HepG2 (cell line): Measurements from ENCODE around the gene PDCD10. TPM values are rescaled to one million over a fixed set of nuclear protein-coding genes. Genes with fewer than 3 reads are reported as not detected.

Experiments used
- AGO1 ChIP-seq: fragments of 200-400 bp; formaldehyde crosslinking; IDR thresholded peaks from 2 replicates; pipeline ENCODE4 v1.6.1; 2017; ENCODE audit warnings: mild to moderate bottlenecking, low read depth, low read length, moderate library complexity; ENCODE audit not compliant: poor library complexity, severe bottlenecking
- AGO2 ChIP-seq: fragments of 200-400 bp; formaldehyde crosslinking; optimal IDR thresholded peaks from 2 replicates; pipeline ENCODE3; 2017; ENCODE audit warnings: mild to moderate bottlenecking, low read depth, low read length, moderate library complexity
- CEBPG ChIP-seq: IDR thresholded peaks from 2 replicates; pipeline ENCODE4 v1.6.1; 2016
- E2F2 ChIP-seq: sonication (generic); formaldehyde crosslinking; IDR thresholded peaks from 2 replicates; pipeline ENCODE4 v1.4.0; 2020; ENCODE audit warnings: missing genetic modification reagents, borderline replicate concordance
- GFI1 ChIP-seq: sonication (generic); formaldehyde crosslinking; IDR thresholded peaks from 2 replicates; pipeline ENCODE4 v1.5.0; 2020; ENCODE audit warnings: missing genetic modification reagents, mild to moderate bottlenecking, borderline replicate concordance
- HDAC1 ChIP-seq: sonication (generic); formaldehyde crosslinking; IDR thresholded peaks from 2 replicates; pipeline ENCODE4 v1.5.1; 2020; ENCODE audit warnings: mild to moderate bottlenecking, missing genetic modification reagents
- NFKB2 ChIP-seq: sonication (generic); formaldehyde crosslinking; IDR thresholded peaks from 2 replicates; pipeline ENCODE4 v1.4.0; 2020; ENCODE audit warnings: missing genetic modification reagents, borderline replicate concordance
- NFRKB ChIP-seq: fragments of 450-650 bp; IDR thresholded peaks from 2 replicates; pipeline ENCODE4 v1.6.1; 2017
- RBM39 ChIP-seq: fragments of 200-400 bp; formaldehyde crosslinking; IDR thresholded peaks from one replicate; pipeline ENCODE4 v1.6.1; 2018; ENCODE audit warnings: antibody characterized with exemption, mild to moderate bottlenecking, low read depth, low read length; ENCODE audit not compliant: poor library complexity, severe bottlenecking
- RORA ChIP-seq: sonication (generic); formaldehyde crosslinking; IDR thresholded peaks from 2 replicates; pipeline ENCODE4 v1.5.0; 2020; ENCODE audit warnings: mild to moderate bottlenecking, missing genetic modification reagents, moderate library complexity
- SAP130 ChIP-seq: IDR thresholded peaks from 2 replicates; pipeline ENCODE4 v1.6.1; 2016; ENCODE audit warnings: low read depth
- SMARCE1 ChIP-seq: fragments of 450-650 bp; IDR thresholded peaks from 2 replicates; pipeline ENCODE4 v1.6.1; 2017; ENCODE audit warnings: borderline replicate concordance
- SNAI1 ChIP-seq: sonication (generic); formaldehyde crosslinking; IDR thresholded peaks from 2 replicates; pipeline ENCODE4 v1.5.0; 2020; ENCODE audit warnings: mild to moderate bottlenecking, missing genetic modification reagents, borderline replicate concordance
- SNRNP70 ChIP-seq: fragments of 200-400 bp; formaldehyde crosslinking; IDR thresholded peaks from 2 replicates; pipeline ENCODE4 v1.6.1; 2017; ENCODE audit warnings: mild to moderate bottlenecking, low read depth, low read length, moderate library complexity
- THAP11 ChIP-seq: IDR thresholded peaks from 2 replicates; pipeline ENCODE4 v1.6.1; 2016; ENCODE audit warnings: missing biosample characterization, missing genetic modification reagents
- XRCC5 ChIP-seq: fragments of 200-400 bp; formaldehyde crosslinking; optimal IDR thresholded peaks from 2 replicates; pipeline ENCODE3; 2017; ENCODE audit warnings: mild to moderate bottlenecking, low read length
- YY1 ChIP-seq: IDR thresholded peaks from 2 replicates; pipeline ENCODE4 v1.6.1; 2011; ENCODE audit warnings: low read length, low read depth, moderate library complexity, mild to moderate bottlenecking; ENCODE audit not compliant: insufficient read depth, insufficient replicate concordance
- ZBTB8A ChIP-seq: sonication (generic); formaldehyde crosslinking; IDR thresholded peaks from 2 replicates; pipeline ENCODE4 v1.4.0; 2020; ENCODE audit warnings: mild to moderate bottlenecking, low read depth, missing genetic modification reagents, borderline replicate concordance
- ZFAT ChIP-seq: sonication (generic); formaldehyde crosslinking; conservative IDR thresholded peaks from 2 replicates; pipeline ENCODE4 v1.8.1; 2023; ENCODE audit warnings: missing genetic modification reagents, inconsistent platforms
- ZMYM3 ChIP-seq: sonication (generic); formaldehyde crosslinking; IDR thresholded peaks from 2 replicates; pipeline ENCODE4 v1.5.1; 2020; ENCODE audit warnings: mild to moderate bottlenecking, missing genetic modification reagents
- ZNF232 ChIP-seq: sonication (generic); formaldehyde crosslinking; IDR thresholded peaks from 2 replicates; pipeline ENCODE4 v1.4.0; 2020; ENCODE audit warnings: missing genetic modification reagents, borderline replicate concordance
- ZNF564 ChIP-seq: sonication (generic); formaldehyde crosslinking; IDR thresholded peaks from 2 replicates; pipeline ENCODE4 v1.8.1; 2023; ENCODE audit warnings: mild to moderate bottlenecking, missing genetic modification reagents
- ZNF605 ChIP-seq: sonication (generic); formaldehyde crosslinking; IDR thresholded peaks from 2 replicates; pipeline ENCODE4 v1.8.0; 2022; ENCODE audit warnings: mild to moderate bottlenecking, missing genetic modification reagents
- ZNF780A ChIP-seq: sonication (generic); formaldehyde crosslinking; IDR thresholded peaks from 2 replicates; pipeline ENCODE4 v1.8.0; 2022; ENCODE audit warnings: mild to moderate bottlenecking, missing genetic modification reagents, moderate library complexity
- polyA plus RNA-seq, 8 experiments: library from polyadenylated mRNA; depleted of rRNA in 3 of 8; stranded (reverse) in 7 of 8; unstranded in 1 of 8; fragments of >200 nt; fragmentation: Illumina TruSeq in 4 of 8; extraction: Trizol in 4 of 8; gene quantifications; 2 replicates each; pipeline versions ENCODE4 v1.2.1 to v1.2.3, GENCODE V29; 2011 to 2016; ENCODE audit warnings: low read depth in 4 of 8, missing spikeins in 1 of 8, mixed read lengths in 1 of 8; ENCODE audit not compliant: insufficient read depth in 1 of 8
- total RNA-seq, 5 experiments: library from RNA; depleted of rRNA; stranded (reverse); fragments of >200 nt; fragmentation: Illumina TruSeq; extraction: Trizol; gene quantifications; 2 replicates each; pipeline ENCODE4 v1.2.3, GENCODE V29; 2016; ENCODE audit warnings: low read depth in 1 of 5
- TF ChIP-seq, protein P1 (sequence below): sonication (generic); formaldehyde crosslinking; IDR thresholded peaks from 2 replicates; pipeline ENCODE4 v1.5.0; 2020; ENCODE audit warnings: missing genetic modification reagents

Gene PDCD10
- total and polyA plus RNA-seq, 2 of the 13 experiments (the other 11 are each of a cell fraction or from before 2014, with no cell fraction given), result 48.5 to 53.9 TPM

DNA sequence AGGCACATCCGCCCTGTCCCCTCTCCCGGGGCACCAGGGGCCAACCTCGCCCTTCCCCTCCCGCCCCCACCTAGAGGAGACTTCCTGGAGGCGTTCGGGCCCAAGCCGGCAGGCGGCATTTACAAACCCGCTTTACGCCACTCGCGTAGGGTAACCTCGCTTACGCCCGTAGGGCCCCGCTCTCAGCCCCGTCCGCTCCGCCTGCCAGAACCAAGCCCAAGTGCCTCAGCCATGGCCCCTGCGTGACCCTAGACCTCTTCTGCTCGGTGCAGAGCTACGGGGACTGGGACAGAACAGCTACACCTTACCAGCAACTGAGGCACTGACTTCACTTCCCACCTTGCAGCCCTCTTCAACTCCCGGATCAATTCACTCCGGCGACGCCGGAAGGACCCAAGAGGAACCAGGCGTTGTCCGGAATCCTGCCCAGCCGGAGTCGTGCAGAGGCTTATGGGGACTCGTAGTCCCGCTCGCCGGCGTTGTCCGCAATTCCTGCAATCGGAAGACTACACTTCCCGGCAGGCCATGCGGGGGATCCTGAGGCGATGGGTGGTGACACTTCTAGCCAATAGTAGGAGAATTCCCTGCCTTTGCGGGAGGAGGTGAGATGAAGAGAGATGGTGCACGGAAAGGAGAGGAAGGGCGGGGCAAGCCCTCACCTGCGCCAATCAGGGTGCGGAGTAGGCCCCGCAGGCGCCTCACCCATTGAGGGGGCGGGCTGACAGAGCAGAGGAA, at the start of gene PDCD10 (continued):
- TF ChIP-seq E2F2 (no peak; the same call in 1 of the 2 replicates), SNRNP70 (no peak), ZNF605 (CRISPR knock-in tag) (peak; percentile 87; the same call in 1 of the 2 replicates), SAP130 (CRISPR knock-in tag) (peak; percentile 82), ZNF780A (CRISPR knock-in tag) (peak; percentile 55; the same call in 1 of the 2 replicates), AGO2 (peak; percentile 39), HDAC1 (CRISPR knock-in tag) (0 out of 2 replicates have a peak, but pooled peaks have one; percentile 57), ZNF564 (CRISPR knock-in tag) (no peak), ZMYM3 (CRISPR knock-in tag) (0 out of 2 replicates have a peak, but pooled peaks have one; percentile 18), ZBTB8A (CRISPR knock-in tag) (no peak), AGO1 (peak; percentile 92), SMARCE1 (no peak), NFRKB (no peak), ZNF232 (CRISPR knock-in tag) (peak; percentile 46; the same call in 1 of the 2 replicates), RORA (CRISPR knock-in tag) (no peak), CEBPG (CRISPR knock-in tag) (no peak; the same call in 1 of the 2 replicates), THAP11 (peak; percentile 98), ZFAT (CRISPR knock-in tag) (no peak), SNAI1 (CRISPR knock-in tag) (no peak), YY1 (peak; percentile 11), NFKB2 (CRISPR knock-in tag) (peak; percentile 71; the same call in 1 of the 2 replicates), GFI1 (CRISPR knock-in tag) (no peak), XRCC5 (peak; percentile 65), RBM39 (no peak)
- TF ChIP-seq, protein P1, sequence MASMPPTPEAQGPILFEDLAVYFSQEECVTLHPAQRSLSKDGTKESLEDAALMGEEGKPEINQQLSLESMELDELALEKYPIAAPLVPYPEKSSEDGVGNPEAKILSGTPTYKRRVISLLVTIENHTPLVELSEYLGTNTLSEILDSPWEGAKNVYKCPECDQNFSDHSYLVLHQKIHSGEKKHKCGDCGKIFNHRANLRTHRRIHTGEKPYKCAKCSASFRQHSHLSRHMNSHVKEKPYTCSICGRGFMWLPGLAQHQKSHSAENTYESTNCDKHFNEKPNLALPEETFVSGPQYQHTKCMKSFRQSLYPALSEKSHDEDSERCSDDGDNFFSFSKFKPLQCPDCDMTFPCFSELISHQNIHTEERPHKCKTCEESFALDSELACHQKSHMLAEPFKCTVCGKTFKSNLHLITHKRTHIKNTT (CRISPR knock-in tag), result 0 out of 2 replicates have a peak, but pooled peaks have one; percentile 69
